NCI-H2107 treated with DMSO at 0.1 percent for 48 hours (cell line): ENCODE data around the gene SLC19A2.

Experiments used
- DNase-seq: peaks from one replicate; lab custom pipeline; 2025; ENCODE audit not compliant: unreplicated experiment; lab: John Stamatoyannopoulos, UW

The SLC19A2 gene

DNA sequence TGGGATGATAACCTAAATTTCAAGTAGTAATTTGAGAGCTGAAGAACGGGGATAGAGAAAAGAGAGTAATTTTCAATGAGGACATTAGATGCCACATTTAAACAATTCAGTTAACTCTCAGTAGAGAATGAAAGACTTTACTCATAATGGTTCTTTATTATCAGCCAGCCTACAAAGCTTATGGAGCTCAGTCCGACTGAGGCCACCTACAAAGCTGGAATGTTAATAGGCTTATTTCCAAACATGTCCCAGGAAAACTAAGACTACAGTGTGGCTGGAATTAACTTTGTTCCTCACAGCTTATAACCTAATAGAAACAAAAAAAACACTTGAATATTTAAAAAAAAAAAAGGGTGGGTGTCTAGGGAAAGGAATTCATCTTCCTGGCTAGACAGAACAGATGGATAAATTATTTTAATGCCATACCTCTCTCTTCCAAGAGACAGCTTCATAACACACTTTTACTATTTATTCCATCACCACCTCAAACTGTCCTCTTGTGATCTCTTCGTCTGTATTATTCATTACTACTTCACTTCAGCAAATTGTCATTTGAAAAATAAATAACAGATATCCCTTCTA lies 9.8 kb downstream of the SLC19A2 start:
- peak; percentile 70 for DNase-seq

DNA sequence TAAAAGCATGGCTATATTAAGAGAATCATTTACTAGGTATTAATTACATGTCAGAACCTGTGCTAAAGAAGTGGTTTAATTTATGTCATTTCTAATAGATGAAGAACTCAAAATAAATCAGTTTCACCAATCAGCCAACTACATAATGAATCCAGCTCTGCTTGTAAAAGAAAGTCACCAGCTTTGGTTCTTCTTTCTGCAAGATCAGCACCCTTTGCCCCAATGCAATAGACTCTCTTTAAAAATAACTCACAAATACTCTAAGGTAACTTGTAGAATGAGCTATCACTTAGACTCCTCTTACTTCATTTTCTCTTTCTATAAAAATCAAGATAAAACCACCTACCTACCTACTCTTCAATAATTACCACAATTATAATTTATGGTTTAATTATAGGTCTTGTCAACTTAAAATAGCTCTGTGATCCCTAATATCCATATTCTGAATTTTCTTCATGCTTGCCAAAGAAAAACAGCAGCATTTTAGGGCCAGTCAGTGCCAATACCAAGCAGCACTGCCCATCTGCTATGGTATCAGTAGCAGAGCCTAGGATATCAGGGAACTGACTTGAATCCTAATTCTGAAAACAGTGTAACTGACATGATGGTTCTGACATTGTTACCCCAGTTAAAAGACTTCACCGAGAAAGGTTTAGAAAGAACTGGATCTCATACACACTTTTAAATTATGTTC lies 11.3 kb downstream of the SLC19A2 start:
- no peak for DNase-seq

DNA sequence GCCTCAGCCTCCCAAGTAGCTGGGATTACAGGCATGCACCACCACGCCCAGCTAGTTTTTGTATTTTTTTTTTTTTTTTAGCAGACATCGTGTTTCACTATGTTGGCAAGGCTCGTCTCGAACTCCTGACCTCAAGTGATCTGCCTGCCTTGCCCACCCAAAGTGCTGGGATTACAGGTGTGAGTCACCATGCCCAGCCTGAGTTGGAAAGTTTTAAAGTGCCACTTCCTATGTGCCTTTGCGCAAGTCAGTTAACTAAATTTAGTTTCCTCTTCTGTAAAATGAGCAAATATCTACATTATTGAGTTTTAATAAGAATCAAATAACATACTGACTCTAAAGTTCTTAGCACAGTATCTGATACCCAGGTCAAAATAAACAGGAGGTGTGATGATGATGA lies 12.4 kb downstream of the SLC19A2 start:
- DNase-seq = no peak

DNA sequence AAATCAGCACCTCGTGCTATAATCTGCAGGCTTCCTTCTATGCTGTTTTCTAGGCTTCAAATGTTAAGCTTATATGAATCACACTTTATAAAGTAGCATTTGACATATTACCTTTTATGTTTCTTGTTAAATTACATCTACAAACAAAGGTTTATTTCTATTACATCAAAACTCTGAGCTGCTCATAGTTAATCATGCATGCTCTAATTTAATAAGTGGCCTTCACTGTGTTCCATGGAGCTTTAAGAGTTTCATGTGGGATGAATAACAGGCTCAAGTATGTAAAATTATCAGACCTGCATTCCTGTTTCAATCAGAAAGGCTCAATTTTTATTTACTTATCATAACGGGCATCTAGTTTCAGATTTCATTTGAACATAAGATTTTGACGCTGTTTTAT lies 13.0 kb downstream of the SLC19A2 start:
- no peak for DNase-seq

DNA sequence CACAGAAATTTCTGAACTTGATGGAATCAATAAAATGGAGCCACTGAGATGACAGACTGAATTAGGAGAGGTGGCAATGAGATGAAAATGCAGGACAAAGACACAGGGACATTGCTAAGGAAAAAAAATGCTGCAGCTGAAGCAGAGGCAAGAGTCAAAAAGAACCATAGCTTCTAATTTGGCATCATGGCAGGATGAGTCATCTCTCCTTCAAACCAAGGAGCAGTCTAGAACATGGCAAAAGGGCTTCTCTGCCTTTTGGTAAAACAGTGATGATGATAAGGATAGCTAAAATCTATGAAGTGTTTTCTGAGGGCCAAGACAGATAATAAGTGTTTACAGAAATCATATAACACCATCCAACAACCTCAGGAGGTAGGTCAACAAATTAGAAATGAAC lies 16.8 kb downstream of the SLC19A2 start:
- no peak for DNase-seq

DNA sequence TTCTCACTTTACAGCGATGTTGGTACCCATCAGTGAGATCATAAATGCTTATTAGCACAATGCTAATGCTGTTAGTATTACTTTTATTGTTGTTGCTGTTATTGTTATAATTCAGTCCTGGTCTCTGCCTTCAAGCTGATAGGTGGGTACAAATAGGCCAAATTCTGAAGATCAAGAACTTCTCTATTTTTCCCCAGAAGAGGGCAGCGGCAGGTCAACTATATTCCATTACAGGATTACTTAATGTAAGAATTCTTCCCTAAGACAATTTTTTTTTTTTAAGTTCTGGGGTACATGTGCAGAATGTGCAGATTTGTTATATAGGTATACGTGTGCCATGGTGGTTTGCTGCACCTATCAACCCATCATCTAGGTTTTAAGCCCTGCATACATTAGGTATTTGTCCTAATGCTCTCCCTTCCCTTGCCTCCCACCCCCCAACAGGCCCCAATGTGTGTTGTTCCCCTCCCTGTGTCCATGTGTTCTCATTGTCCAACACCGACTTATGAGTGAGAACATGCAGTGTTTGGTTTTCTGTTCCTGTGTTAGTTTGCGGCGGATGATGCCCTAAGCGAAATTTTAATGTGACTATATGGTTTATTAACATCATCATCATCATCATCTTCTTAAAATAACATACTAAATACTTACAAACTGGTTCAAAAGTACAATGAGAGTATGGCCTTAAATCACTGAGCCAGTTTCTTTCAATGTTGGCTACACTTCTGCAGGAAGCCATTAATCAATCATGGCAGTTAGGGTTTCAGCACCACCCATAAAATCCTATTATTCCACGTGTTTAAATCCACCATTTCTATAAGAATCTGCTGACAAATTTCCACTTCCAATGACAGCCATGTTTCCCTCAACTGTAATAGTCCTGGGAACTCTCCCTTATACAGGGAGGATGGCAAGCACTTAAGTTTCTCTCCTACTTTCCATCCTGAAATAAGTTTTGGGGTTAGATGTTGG lies 19.2 kb downstream of the SLC19A2 start:
- peak; percentile 7 for DNase-seq

DNA sequence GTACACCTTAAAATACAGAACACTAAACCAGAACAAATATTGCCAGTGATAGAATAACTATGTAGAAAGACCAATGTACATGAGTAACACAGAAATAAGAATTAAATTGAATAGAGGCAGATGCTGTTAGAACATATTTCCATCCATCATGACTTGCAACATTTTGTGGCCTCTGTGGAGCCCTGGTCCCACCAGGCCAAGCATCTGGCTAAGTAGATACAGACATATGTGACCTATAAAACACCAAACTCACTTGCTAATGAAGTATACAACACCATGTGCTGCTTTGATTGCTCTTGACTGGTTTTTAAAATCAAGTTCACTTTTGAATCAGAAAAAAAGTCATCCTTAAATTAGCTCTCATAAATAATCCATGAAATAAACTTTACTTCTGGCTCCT lies 20.5 kb downstream of the SLC19A2 start:
- DNase-seq = no peak

DNA sequence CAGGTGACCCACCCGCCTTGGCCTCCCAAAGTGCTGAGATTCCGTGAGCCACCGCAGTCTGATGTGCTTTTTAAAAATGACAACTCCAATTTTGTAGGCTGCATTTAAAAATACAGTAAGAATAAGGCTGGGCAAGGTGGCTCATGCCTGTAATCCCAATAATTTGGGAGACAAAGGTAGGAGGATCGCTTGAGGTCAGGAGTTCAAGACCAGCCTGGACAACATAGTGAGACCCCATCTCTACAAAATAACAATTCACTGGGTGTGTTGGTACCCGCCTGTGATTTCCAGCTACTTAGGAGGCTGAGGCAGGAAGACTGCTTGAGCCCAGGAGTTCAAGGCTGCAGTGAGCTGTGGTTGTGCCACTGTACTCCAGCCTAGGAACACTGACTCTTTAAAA lies 23.4 kb downstream of the SLC19A2 start:
- no peak for DNase-seq

DNA sequence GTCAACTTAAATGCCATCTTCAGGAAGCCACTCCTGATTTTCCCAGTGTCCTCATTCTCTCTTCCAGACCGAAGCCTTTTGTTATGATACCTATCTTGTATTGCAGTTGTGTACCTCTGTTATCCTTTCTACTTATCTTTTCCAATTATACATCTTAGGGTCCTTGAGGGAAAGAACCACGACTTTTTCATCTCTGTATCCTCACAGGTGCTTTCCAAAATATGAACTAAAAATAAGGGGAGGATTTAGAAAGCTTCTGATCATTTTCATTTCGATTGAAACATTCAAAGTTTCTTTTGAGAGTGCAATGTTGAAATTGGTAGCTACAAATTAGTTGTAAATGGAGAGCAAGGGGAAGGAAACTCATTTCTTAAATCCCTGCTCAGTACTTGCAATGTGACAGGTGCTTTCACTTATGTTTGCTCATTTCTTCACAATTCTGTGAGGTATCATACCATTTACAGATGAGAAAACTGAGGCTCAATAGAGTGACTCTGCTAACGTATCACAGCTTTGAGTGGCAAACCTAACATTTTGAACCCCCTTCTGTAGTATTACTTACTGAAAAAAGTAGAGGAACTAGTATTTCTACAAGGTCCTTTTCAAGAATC lies 24.2 kb downstream of the SLC19A2 start:
- DNase-seq = no peak

DNA sequence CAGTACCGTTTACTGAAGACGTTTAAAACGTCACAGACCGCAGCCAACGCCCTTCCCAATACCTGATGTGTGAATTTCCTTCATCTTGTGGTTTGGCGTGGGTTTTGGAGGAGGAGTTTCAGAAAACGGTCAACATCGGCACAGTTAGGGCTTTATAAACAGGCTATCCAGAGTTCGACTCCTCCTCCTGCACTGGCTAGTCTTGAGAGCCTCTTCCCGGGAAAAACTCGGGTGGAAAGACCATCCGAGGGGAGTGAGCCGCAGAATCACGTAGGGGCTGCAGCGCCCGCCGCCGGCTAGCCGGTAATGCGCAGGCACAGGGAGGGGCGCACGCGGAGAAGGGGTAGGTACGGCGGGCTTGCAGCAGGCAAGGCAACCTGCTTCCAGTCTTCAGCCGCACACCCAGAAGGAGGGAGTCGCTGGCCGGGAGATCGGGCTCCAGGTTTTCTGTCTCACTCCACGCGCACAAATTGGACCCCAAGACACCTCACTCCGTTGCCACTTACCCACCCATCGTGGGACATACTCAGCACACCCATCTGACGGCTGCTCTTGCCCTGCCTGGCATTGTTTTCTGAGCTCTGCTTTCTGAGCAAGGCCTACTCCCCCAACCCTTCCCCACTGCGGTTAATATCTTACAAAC lies 25.4 kb downstream of the SLC19A2 start:
- DNase-seq = no peak

DNA sequence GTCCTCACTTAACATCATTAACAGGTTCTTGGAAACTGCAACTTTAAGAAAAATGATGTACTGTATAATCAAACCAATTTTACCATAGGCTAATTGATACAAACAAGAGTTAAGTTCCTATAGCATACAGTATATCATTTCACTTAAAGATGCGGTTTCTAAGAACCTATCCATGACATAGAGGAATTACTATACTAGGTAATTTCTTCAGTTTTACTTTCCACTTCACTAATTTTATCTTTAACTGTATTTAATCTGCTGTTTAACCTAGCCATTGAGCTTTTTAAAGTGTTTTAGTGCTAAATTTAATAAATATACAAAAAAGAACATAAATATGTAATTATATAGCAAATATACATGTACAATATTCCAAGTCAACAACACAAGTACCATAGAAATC lies 28.3 kb downstream of the SLC19A2 start:
- no peak for DNase-seq

DNA sequence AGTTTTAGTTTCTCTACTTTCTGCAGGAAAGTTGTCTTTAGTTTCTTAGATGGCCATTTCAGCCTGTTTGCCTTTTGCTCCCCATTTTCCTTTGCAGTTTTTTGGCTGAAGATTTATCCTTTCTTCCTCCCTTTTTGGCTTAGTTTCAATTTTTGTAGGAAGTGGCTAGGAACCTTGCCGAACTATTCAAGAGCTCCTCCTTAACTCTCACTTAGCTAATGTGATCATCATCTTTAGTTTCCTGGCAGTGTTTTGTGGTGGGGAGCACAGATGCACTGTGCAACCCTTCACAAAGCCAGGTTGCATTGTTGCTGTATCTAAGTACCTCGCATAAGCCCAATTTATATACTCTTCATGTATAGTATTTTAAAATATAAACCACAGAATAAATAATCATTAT lies 29.7 kb downstream of the SLC19A2 start:
- DNase-seq = no peak

DNA sequence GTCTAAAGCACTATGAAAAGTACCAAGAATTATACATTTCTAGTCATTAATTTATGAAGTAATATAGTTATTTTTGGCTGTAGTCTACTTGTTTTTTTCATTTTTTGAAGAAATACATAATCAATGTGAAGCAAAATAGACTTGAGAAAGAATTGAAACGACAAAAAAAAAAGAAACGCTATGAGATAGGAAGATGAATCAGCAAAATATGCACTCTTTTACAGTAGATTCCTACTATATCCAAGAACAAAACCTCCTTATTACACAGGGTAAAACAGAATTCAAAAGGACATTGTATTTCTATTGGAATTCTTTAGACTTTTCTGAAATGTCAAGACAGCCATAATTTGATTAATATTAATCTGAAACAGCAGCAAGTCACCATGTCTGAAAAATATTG lies 32.8 kb downstream of the SLC19A2 start:
- no peak for DNase-seq

DNA sequence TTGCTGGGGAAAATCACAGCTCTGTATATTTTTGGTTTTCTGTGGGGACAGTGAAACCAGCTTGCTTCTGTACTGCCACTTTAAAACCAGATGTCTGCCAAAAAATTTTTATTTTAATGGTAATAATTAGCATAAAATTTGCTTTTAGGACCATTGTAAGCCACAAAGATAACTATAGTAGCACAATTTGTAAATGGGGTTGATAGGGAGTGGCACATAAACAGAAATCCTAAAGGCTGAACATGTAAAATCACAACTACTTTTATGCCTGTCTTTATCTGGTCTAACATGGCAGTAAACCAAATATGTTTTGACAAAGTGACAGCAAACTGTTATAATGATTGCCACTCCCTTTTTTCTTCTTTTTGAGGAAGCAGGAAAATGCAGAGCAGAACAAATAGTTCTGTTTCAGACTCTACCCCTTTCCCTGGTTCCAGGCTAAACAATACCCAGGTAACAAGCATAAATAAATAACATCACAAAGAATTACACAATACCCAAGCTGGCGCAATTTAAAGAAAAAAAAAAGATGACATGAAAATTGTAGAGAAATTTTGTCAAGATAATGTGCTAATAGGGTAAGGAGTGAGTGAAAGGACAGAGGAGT lies 34.4 kb downstream of the SLC19A2 start:
- no peak for DNase-seq

DNA sequence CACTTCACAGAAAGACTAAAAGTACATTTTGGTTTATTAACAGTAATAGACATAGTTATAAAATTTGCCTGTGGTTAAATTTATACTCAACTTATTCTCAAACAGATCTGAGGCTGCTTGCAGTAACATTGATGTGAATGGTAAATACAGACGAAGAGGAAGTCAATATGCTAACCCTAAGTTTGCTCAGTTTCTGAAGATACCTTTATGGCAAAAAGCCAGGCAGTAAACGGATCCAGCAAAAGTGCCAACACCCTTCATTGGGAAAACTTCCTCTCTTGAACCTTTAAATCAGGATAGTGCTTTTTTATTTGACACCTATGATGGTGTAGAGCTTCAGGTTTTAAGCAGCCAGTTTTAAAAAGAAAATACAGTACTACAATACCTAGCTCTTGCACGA lies 41.8 kb downstream of the SLC19A2 start:
- DNase-seq = no peak

DNA sequence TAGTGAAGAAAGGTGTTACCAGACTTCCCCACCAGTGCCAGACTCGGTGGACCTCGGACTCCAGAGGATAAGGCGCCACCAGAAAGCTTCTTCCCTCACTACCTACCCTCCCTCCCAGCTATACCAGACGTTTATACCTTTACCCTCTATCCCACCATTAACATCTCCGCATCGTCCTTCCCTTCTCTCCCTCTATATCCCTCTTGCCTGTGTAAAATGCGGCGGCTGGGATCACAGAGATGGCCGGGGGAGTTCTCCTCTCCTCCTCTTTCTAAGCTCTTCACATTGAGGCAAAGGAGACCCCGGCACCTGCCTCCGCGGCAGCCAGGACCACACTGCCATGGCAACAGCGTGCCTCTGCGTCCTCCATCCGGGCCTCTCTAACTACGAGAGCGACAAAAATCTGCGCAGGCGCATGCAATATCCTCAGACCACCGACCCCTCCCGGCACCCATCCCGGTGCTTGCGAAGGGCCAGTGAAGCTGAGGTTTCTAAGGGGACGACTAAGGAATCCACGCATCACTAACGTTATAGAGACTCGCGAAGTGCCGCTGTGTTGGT lies 58.6 kb downstream of the SLC19A2 start, which contains the start of gene CCDC181:
Gene CCDC181, minus strand, starts transcription at position 394 of the 561 bp plus-strand sequence. CDS start 2,547 bp downstream, outside the sequence.
- peak; percentile 94 for DNase-seq

DNA sequence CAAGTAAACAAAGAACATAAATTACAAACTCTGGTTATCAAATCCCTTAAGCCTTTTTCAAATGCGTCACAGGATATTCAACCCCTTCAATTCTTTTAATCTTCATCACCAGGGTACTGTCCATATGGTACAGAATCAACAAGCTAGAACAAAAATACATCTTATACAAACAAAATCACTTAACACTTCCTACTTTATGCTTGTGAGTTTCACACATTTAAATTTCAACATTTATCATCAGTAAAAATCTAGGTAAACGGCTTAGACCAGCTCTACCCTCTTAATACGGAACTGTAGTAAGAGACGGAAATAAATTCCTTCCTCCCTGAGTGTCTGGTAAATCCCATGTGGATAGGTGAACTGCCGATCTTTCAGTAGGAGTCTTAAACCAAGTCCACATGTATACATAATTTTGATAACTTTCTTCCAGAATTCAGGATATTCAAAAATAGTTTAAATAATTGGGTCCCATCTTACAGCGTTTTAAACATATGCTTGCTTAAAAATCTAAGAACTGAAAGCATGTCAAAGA lies 59.5 kb downstream of the SLC19A2 start:
- DNase-seq = no peak

DNA sequence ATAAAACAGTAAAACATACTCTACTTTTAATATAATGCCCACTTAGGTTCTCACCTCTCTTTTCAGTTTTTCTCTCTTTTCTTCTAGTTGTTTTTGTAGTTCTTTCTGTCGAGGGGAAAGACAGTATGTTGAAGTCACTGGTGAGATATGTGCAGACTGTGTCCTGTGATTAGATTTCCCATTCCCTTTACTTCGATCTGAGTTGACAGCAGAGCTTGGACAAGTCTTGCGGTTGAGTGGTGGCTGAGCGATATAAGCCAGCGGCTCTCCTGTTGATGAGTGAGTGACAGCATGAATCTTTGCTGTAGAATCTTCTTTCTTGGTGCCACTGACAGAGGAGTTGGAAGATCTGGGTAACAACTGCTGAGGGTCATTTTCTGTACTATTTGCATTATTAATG lies 64.4 kb downstream of the SLC19A2 start:
- no peak for DNase-seq

DNA sequence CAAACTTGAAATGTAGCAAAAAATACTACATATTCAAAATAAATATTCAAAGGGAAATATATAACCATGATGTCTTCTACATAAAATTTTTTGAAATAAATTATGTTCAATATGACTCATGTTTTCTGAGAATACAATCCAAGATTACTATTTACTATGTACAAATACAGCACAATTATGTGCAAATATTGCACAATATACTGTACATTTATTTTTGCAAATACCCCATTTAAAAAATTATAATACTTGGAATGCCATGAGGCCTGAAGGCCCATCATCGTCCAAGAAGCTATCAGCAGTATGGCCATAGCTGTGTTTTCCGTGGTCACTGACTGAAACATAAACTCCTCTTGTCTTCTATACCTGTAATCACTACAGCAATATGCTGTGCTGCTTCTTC lies 70.8 kb downstream of the SLC19A2 start:
- DNase-seq = no peak
